K562 (cell line): ENCODE data around the gene TBC1D1. TPM values are rescaled to one million over a fixed set of nuclear protein-coding genes. Genes with fewer than 3 reads are reported as not detected.

Experiments
- ATAC-seq: fragments of 200-7000 bp; cut with Tn5 transposase; 3 replicates; pipeline ENCODE4 v1.9.1; 2020; ENCODE audit warnings: moderate library complexity
- BruUV-seq: library from RNA; stranded (reverse); fragments of 400-500 nt; replicated peaks from 2 replicates; lab custom pipeline; 2021; lab: Mats Ljungman, UMichigan
- CTCF ChIA-PET: fragments of 300-600 bp; formaldehyde crosslinking; extraction: SDS; loops from one replicate; lab custom pipeline; 2021; ENCODE audit warnings: low intra/inter-chr PET ratio; lab: Yijun Ruan, JAX
- POLR2A ChIA-PET: fragments of 300-600, 350-650 bp; sonication (Branson Sonifier 250); formaldehyde crosslinking; extraction: SDS; loops from one replicate; lab custom pipeline; 2021; ENCODE audit warnings: antibody characterized with exemption, inconsistent platforms; lab: Yijun Ruan, JAX
- DNase-seq, 4 experiments: peaks; one replicate each; pipeline versions ENCODE4 v3.0.0 to v3.0.0-alpha.2; 2011 to 2018; ENCODE audit warnings: low spot score in 3 of 4, mixed read lengths in 3 of 4; ENCODE audit errors: extremely low read depth in 1 of 4
- FAIRE-seq: peaks from 2 replicates; lab custom pipeline; 2011; peaks lifted over from hg19 to GRCh38; lab: Jason Lieb, UNC
- H2AFZ ChIP-seq: 2 replicates; pipeline ENCODE4 v1.6.0; 2011; ENCODE audit warnings: low read depth, low read length, control low read depth, inconsistent platforms
- H3K27ac ChIP-seq: fragments of 200-600 bp; 3 replicates; pipeline ENCODE4 v1.8.0; 2011; ENCODE audit warnings: low read depth, mild to moderate bottlenecking, control low read depth, inconsistent platforms, low read length, moderate library complexity, mixed read lengths; ENCODE audit errors: extremely low read depth
- H3K27me3 ChIP-seq, 2 experiments: fragments of 300-600 bp in 1 of 2; 2 replicates in 1 of 2; 3 replicates in 1 of 2; pipeline versions ENCODE4 v1.6.0 to v1.8.0; 2011; ENCODE audit warnings: inconsistent platforms in 2 of 2, low read length in 2 of 2, mild to moderate bottlenecking in 1 of 2, mixed read lengths in 1 of 2, moderate library complexity in 1 of 2; ENCODE audit not compliant: control insufficient read depth in 2 of 2, insufficient read depth in 2 of 2
- H3K36me3 ChIP-seq: fragments of 300-600 bp; 3 replicates; pipeline ENCODE4 v1.8.0; 2011; ENCODE audit warnings: mild to moderate bottlenecking, low read length, inconsistent platforms; ENCODE audit not compliant: control insufficient read depth, insufficient read depth
- H3K4me1 ChIP-seq, 2 experiments: fragments of 200-600 bp in 1 of 2; replicated peaks in 1 of 2; 2 replicates in 1 of 2; 3 replicates in 1 of 2; pipeline versions ENCODE4 v1.5.1 to v1.8.0; 2011; ENCODE audit warnings: inconsistent platforms in 2 of 2, low read length in 2 of 2, mild to moderate bottlenecking in 1 of 2, mixed read lengths in 1 of 2, moderate library complexity in 1 of 2; ENCODE audit not compliant: control insufficient read depth in 2 of 2, insufficient read depth in 2 of 2
- H3K4me2 ChIP-seq: 2 replicates; pipeline ENCODE4 v1.6.1; 2011; ENCODE audit warnings: low read length, control low read depth, inconsistent platforms, mixed read lengths; ENCODE audit not compliant: insufficient read depth
- H3K4me3 ChIP-seq: fragments of 200-600 bp; sonication (generic), shearing (Covaris generic); 2 replicates; pipeline ENCODE4 v1.5.1; 2016; ENCODE audit warnings: control low read depth, inconsistent platforms
- H3K79me2 ChIP-seq: fragments of 200-600 bp; 3 replicates; pipeline ENCODE4 v1.8.0; 2011; ENCODE audit warnings: low read length, inconsistent platforms; ENCODE audit not compliant: control insufficient read depth, insufficient read depth
- H3K9ac ChIP-seq, 2 experiments: 2 replicates each; pipeline versions ENCODE4 v1.6.0 to v1.6.1; 2011; ENCODE audit warnings: low read depth in 2 of 2, low read length in 2 of 2, control low read depth in 1 of 2, inconsistent platforms in 1 of 2, mild to moderate bottlenecking in 1 of 2, mixed read lengths in 1 of 2; ENCODE audit not compliant: insufficient read depth in 1 of 2
- H3K9me1 ChIP-seq: one replicate; pipeline ENCODE4 v1.6.0; 2011; ENCODE audit warnings: inconsistent platforms, mild to moderate bottlenecking, low read length, moderate library complexity; ENCODE audit not compliant: control insufficient read depth, insufficient read depth
- H3K9me3 ChIP-seq: replicated peaks from 2 replicates; pipeline ENCODE4 v1.5.1; 2011; ENCODE audit warnings: low read depth, low read length, inconsistent platforms; ENCODE audit not compliant: control insufficient read depth, insufficient read depth
- H4K20me1 ChIP-seq: replicated peaks from 2 replicates; pipeline ENCODE4 v1.6.1; 2011; ENCODE audit warnings: low read length, inconsistent platforms, mixed read lengths; ENCODE audit not compliant: control insufficient read depth, insufficient read depth
- E2F3 ChIP-seq: fragments of 250-450 bp; sonication (Bioruptor Pico); IDR thresholded peaks from 2 replicates; pipeline ENCODE4 v1.4.0; 2020; ENCODE audit warnings: mild to moderate bottlenecking
- E2F6 ChIP-seq, 2 experiments: IDR thresholded peaks; 2 replicates each; pipeline ENCODE4 v1.6.1; 2011; ENCODE audit warnings: borderline replicate concordance in 1 of 2, control low read depth in 1 of 2, low read depth in 1 of 2, low read length in 1 of 2, mild to moderate bottlenecking in 1 of 2, mixed read lengths in 1 of 2, moderate library complexity in 1 of 2; ENCODE audit not compliant: insufficient read depth in 1 of 2, insufficient read length in 1 of 2, poor library complexity in 1 of 2, severe bottlenecking in 1 of 2; ENCODE audit errors: extremely low read depth in 1 of 2
- FOXP1 ChIP-seq: sonication (generic); formaldehyde crosslinking; IDR thresholded peaks from 2 replicates; pipeline ENCODE4 v1.8.0; 2022; ENCODE audit warnings: mild to moderate bottlenecking, missing genetic modification reagents
- HNRNPH1 ChIP-seq: fragments of 200-400 bp; formaldehyde crosslinking; optimal IDR thresholded peaks from 2 replicates; pipeline ENCODE3; 2017; ENCODE audit warnings: low read depth, mild to moderate bottlenecking, low read length, moderate library complexity
- MAFF ChIP-seq: IDR thresholded peaks from 2 replicates; pipeline ENCODE4 v1.6.1; 2012; ENCODE audit warnings: low read length, improper control_type of control experiment
- MCM7 ChIP-seq, 2 experiments: fragments of 450-650 bp; IDR thresholded peaks; 2 replicates each; pipeline ENCODE4 v1.6.1; 2016 to 2018
- MECOM ChIP-seq: fragments of 250-450 bp; sonication (Bioruptor Pico); IDR thresholded peaks from 2 replicates; pipeline ENCODE4 v1.8.0; 2022; ENCODE audit warnings: inconsistent platforms
- MLLT1 ChIP-seq, 2 experiments: fragments of 450-650 bp; IDR thresholded peaks; 2 replicates each; pipeline ENCODE4 v1.6.1; 2016
- SMC3 ChIP-seq: conservative IDR thresholded peaks from 2 replicates; pipeline ENCODE4 v1.6.1; 2011; ENCODE audit warnings: low read depth, low read length, improper control_type of control experiment; ENCODE audit not compliant: insufficient read depth
- SRF ChIP-seq, 2 experiments: fragments of 250-450, 450-650 bp in 1 of 2; sonication (Bioruptor Pico) in 1 of 2; sonication (generic) in 1 of 2; formaldehyde crosslinking; IDR thresholded peaks; 2 replicates each; pipeline versions ENCODE4 v1.5.0 to v1.5.1; 2020 to 2022; ENCODE audit warnings: mild to moderate bottlenecking in 1 of 2, missing genetic modification reagents in 1 of 2
- XRCC3 ChIP-seq: fragments of 450-650 bp; IDR thresholded peaks from 2 replicates; pipeline ENCODE4 v1.6.1; 2017; ENCODE audit warnings: mild to moderate bottlenecking, moderate library complexity
- ZBTB43 ChIP-seq: sonication (generic); formaldehyde crosslinking; IDR thresholded peaks from 2 replicates; pipeline ENCODE4 v1.8.0; 2023; ENCODE audit warnings: mild to moderate bottlenecking, missing genetic modification reagents
- ZSCAN29 ChIP-seq: fragments of 450-650 bp; IDR thresholded peaks from 2 replicates; pipeline ENCODE4 v1.6.1; 2017
- WGBS: fragments of 100-300 bp; shearing (Covaris generic); methylation state at CpG from one replicate; pipeline ENCODE4 v1.1.6; 2016; ENCODE audit warnings: low coverage, mixed read lengths; ENCODE audit not compliant: insufficient coverage; ENCODE audit errors: missing lambda C conversion rate; 5-methylcytosine and 5-hydroxymethylcytosine counted together
- in situ Hi-C: fragments of 300-500 bp; cut with MboI; formaldehyde crosslinking; loops from 4 replicates; pipeline ENCODE4 v1.15.0; 2018; ENCODE audit warnings: inconsistent platforms, mixed read lengths
- intact Hi-C: fragments of 100-400 bp; cut with micrococcal nuclease; formaldehyde crosslinking; loops from 2 replicates; pipeline ENCODE4 v1.14.2; 2022
- polyA plus RNA-seq, 8 experiments: library from polyadenylated mRNA; depleted of rRNA in 4 of 8; stranded (reverse) in 5 of 8; unstranded in 3 of 8; fragments of >200 nt; fragmentation: Nextera tagmentation in 2 of 8; fragmentation: Illumina TruSeq in 1 of 8; extraction: Ambion mirVana in 2 of 8; extraction: Trizol in 1 of 8; gene quantifications; 2 replicates each; pipeline versions ENCODE4 v1.2.1 to v1.2.3, GENCODE V29; 2011 to 2014; ENCODE audit warnings: inconsistent platforms in 1 of 8, missing spikeins in 1 of 8
- total RNA-seq, 7 experiments: library from RNA; depleted of rRNA in 6 of 7; stranded (reverse); fragments of >200 nt in 6 of 7; fragmentation: Illumina TruSeq in 2 of 7; extraction: Trizol in 2 of 7; gene quantifications; 2 replicates each; pipeline versions ENCODE4 v1.2.1 to v1.2.3, GENCODE V29; 2011 to 2021; ENCODE audit warnings: low replicate concordance in 1 of 7

The TBC1D1 gene
- total and polyA plus RNA-seq, 9 of the 15 experiments (the other 6 are each of a cell fraction or from before 2014, with no cell fraction given), result 0.59 to 14.2 (median 8.8) TPM

- BruUV-seq, result no TSS peak
- ATAC-seq (no peak), DNase-seq (no peak), FAIRE-seq (no peak)
- no peaks in the 10 kb centered on the region for H3K79me2 ChIP-seq
- no peaks in the 10 kb centered on the region for H4K20me1 ChIP-seq
- intact Hi-C loops, result no loop called here
- no peak for TF ChIP-seq SRF (CRISPR knock-in tag; IDR thresholded peaks at IDR 0.05)
- TF ChIP-seq FOXP1, result no peak
- no peak overlapping the region for H3K4me2 ChIP-seq
- peaks cover 0 to 11% of the 10 kb centered on the region in 2 experiments; a peak in 4 of 5 replicates for H3K4me1 ChIP-seq
- in situ Hi-C loops, result no loop called here
- H3K9me3 ChIP-seq, result no peaks in the 10 kb centered on the region
- no peak overlapping the region for H2AFZ ChIP-seq
- CTCF ChIA-PET, result no interaction called here
- peaks cover 12 to 19% of the 10 kb centered on the region in 2 experiments; a peak in 4 of 5 replicates for H3K27me3 ChIP-seq
- POLR2A ChIA-PET, result interaction anchor here (0.5 to 1.4 kb wide), 7 partner anchors 8 to 1885 kb away, joined by 3 to 5 read pairs (median 3); no protein-coding TSS in a partner anchor
- no peak overlapping the region for H3K9ac ChIP-seq
- H3K27ac ChIP-seq, result no peak overlapping the region
- H3K36me3 ChIP-seq, result no peaks in the 10 kb centered on the region
- no peaks in the 10 kb centered on the region for H3K9me1 ChIP-seq
- 0% methylated on average over 2 of the region's 2 CpGs for WGBS
- no peak overlapping the region for H3K4me3 ChIP-seq
Measured at GRCh38 chr4:38086849-38087226, 196.0 kb downstream of the TBC1D1 start.

GRCh38 chr4:38088321-38088720 lies 197.4 kb downstream of the TBC1D1 start:
- Histone ChIP-seq H3K27ac (no peak overlapping the region), H3K36me3 (no peaks in the 10 kb centered on the region), H3K4me2 (no peak overlapping the region), H3K9me1 (no peaks in the 10 kb centered on the region), H3K79me2 (no peaks in the 10 kb centered on the region), H3K27me3 (peaks cover 12 to 19% of the 10 kb centered on the region in 2 experiments; a peak in 4 of 5 replicates), H2AFZ (no peak overlapping the region), H4K20me1 (0 out of 2 replicates have a peak, but pooled peaks cover 3% of the 10 kb centered on the region), H3K4me3 (no peak overlapping the region), H3K4me1 (no peaks in the 10 kb centered on the region), H3K9me3 (no peaks in the 10 kb centered on the region), H3K9ac (no peak overlapping the region)
- no peak for DNase-seq
- ATAC-seq, result no peak
- CTCF ChIA-PET, result no interaction called here
- in situ Hi-C loops, result no loop called here
- intact Hi-C loops, result no loop called here
- no peak for FAIRE-seq
- POLR2A ChIA-PET, result interaction anchor here (0.9 to 1.2 kb wide), 2 partner anchors 8 to 575 kb away, joined by 3 read pairs; no protein-coding TSS in a partner anchor
- no TSS peak for BruUV-seq
- no peak for TF ChIP-seq SMC3
- no peak for TF ChIP-seq MECOM (CRISPR knock-in tag)
- no peak for TF ChIP-seq E2F6 (IDR thresholded peaks at IDR 0.05; ENCODE audit: borderline replicate concordance in 1 of 2, extremely low read depth in 1 of 2, insufficient read depth in 1 of 2, insufficient read length in 1 of 2, low read depth in 1 of 2, low read length in 1 of 2, poor library complexity in 1 of 2, severe bottlenecking in 1 of 2)
- no peak for TF ChIP-seq ZBTB43 (CRISPR knock-in tag)
- no peak for TF ChIP-seq MAFF
- no peak for TF ChIP-seq XRCC3
- no peak for TF ChIP-seq MLLT1 (IDR thresholded peaks at IDR 0.05)
- TF ChIP-seq E2F3 (CRISPR knock-in tag), result no peak
- TF ChIP-seq ZSCAN29, result no peak
- TF ChIP-seq MCM7 (IDR thresholded peaks at IDR 0.05), result no peak
- TF ChIP-seq HNRNPH1, result no peak
